ENCODE measurements around the gene GSN. TPM values are rescaled to one million over a fixed set of nuclear protein-coding genes. Genes with fewer than 3 reads are reported as not detected.
"Not testable (repeated sequence)": the region's sequence is repeated elsewhere in the genome, so short reads cannot be mapped to it uniquely, and the experiment has no call there.

The GSN gene
- total and polyA plus RNA-seq, 2 donors (not counting 1 experiment from before 2014, with no cell fraction given): 38.4 to 45.4 TPM

DNA sequence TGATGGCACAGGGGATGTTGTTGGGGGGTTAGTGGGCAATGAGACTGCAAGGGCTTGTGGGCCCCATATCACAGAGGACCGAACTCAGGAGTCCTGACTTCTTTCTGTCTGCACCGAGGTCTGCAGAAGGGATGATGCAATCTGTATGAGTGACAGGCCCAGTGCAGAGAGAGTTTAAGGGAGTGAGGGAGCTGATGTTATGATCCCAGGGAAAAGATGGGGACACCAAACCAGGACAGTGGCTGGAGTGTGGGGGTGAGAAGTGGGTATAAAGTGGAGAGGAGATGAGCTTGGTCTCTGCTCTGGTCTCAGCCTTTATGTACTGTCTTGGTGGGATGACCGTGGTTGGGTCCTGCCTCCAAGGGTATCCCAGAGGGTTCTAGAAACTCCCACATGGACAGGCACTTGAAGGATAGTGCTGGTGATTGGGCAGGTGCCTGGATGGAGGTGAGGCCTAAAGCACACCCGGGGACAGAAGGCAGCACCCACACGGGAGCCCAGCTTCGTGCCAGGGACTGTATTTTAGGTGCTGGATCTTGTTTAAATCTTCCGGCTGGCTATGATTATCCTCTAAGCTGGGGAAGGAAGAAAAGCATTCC lies 21.9 kb downstream of the GSN start:
- H2AFZ ChIP-seq (ENCODE audit: insufficient read depth, low read depth, low read length, poor library complexity, severe bottlenecking): no peak overlapping the region
- H3K27ac ChIP-seq (ENCODE audit: low read length in 2 of 2): no peak overlapping the region
- intact Hi-C loops (cut with micrococcal nuclease): no loop called here

DNA sequence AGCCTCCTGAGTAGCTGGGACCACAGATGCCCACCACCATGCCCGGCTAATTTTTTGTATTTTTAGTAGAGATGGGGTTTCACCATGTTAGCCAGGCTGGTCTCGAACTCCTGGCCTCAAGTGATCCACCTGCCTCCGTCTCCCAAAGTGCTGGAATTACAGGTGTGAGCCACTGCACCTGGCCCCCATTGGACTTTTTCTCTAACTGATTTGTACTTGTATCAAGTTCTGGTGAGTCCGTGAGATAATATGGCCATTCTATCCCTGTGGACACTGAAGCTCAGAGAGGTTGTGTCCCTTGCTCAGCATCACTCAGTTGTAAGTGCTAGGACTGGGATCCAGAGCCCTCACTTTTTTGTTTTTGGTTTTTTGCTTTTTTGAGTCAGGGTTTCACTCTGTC lies 23.6 kb downstream of the GSN start:
- H3K4me3 Mint-ChIP-seq; H3K9me3 ChIP-seq (ENCODE audit: control extremely low read depth in 1 of 3, control insufficient read depth in 2 of 3, insufficient read depth in 1 of 3, low read length in 2 of 3); H3K9me3 Mint-ChIP-seq (ENCODE audit: insufficient read depth); H3K27me3 ChIP-seq (replicated peaks in 1 of 4; ENCODE audit: control extremely low read depth in 1 of 4, control insufficient read depth in 3 of 4, insufficient read depth in 4 of 4, low read length in 3 of 4); H3K4me2 ChIP-seq (replicated peaks; ENCODE audit: low read depth, low read length, poor library complexity, severe bottlenecking); ATAC-seq (ENCODE audit: low read depth); H3K9ac ChIP-seq (ENCODE audit: low read length); H4K20me1 ChIP-seq (ENCODE audit: control insufficient read depth, insufficient read depth, low read length, poor library complexity, severe bottlenecking); H3K27me3 Mint-ChIP-seq; H3K27ac ChIP-seq (ENCODE audit: low read length in 2 of 2); H3K4me3 ChIP-seq (ENCODE audit: control extremely low read depth in 1 of 5, extremely low read depth in 1 of 5, insufficient read depth in 1 of 5, low read depth in 2 of 5, low read length in 4 of 5); intact Hi-C loops (cut with micrococcal nuclease); H2AFZ ChIP-seq (ENCODE audit: insufficient read depth, low read depth, low read length, poor library complexity, severe bottlenecking); DNase-seq; H3K79me2 ChIP-seq (ENCODE audit: control insufficient read depth, insufficient read depth, low read length); H3K27ac Mint-ChIP-seq; POLR2A ChIA-PET: not testable (repeated sequence)
- Histone ChIP-seq H3K4me1 (ENCODE audit: control insufficient read depth in 2 of 2, insufficient read depth in 2 of 2, low read length in 2 of 2) (peaks cover 0 to 18% of the 10 kb centered on the region in 2 donors), H3K36me3 (replicated peaks in 1 of 2; ENCODE audit: control extremely low read depth in 1 of 2, control insufficient read depth in 1 of 2, extremely low read depth in 1 of 2, insufficient read depth in 2 of 2, low read length in 1 of 2) (peaks cover 0 to 12% of the 10 kb centered on the region in 2 experiments)
- CTCF ChIA-PET: interaction anchor here (1.3 kb wide), 1 partner anchor 90 kb away, joined by 3 read pairs; the partner anchor contains the start of gene RAB14
- peaks cover 16% of the 10 kb centered on the region for H3K4me1 Mint-ChIP-seq
- WGBS (ENCODE audit: insufficient coverage): 96% methylated on average over 3 of the region's 4 CpGs

More for the DNA sequence above, 21.9 kb downstream of the GSN start:
- Histone ChIP-seq H4K20me1 (ENCODE audit: control insufficient read depth, insufficient read depth, low read length, poor library complexity, severe bottlenecking) (no peaks in the 10 kb centered on the region), H3K4me3 (ENCODE audit: control extremely low read depth in 1 of 5, extremely low read depth in 1 of 5, insufficient read depth in 1 of 5, low read depth in 2 of 5, low read length in 4 of 5) (no peak overlapping the region), H3K4me1 (ENCODE audit: control insufficient read depth in 2 of 2, insufficient read depth in 2 of 2, low read length in 2 of 2) (peaks cover 9 to 24% of the 10 kb centered on the region in 2 donors), H3K27me3 (replicated peaks in 1 of 4; ENCODE audit: control extremely low read depth in 1 of 4, control insufficient read depth in 3 of 4, insufficient read depth in 4 of 4, low read length in 3 of 4) (no peaks in the 10 kb centered on the region), H3K4me2 (replicated peaks; ENCODE audit: low read depth, low read length, poor library complexity, severe bottlenecking) (no peak overlapping the region), H3K9ac (ENCODE audit: low read length) (no peak overlapping the region), H3K36me3 (replicated peaks in 1 of 2; ENCODE audit: control extremely low read depth in 1 of 2, control insufficient read depth in 1 of 2, extremely low read depth in 1 of 2, insufficient read depth in 2 of 2, low read length in 1 of 2) (peaks cover 0 to 12% of the 10 kb centered on the region in 2 experiments), H3K9me3 (ENCODE audit: control extremely low read depth in 1 of 3, control insufficient read depth in 2 of 3, insufficient read depth in 1 of 3, low read length in 2 of 3) (peaks cover 0 to 3% (median 0%) of the 10 kb centered on the region in 3 donors), H3K79me2 (ENCODE audit: control insufficient read depth, insufficient read depth, low read length) (no peaks in the 10 kb centered on the region)
- POLR2A ChIA-PET: no interaction called here
- no peaks in the 10 kb centered on the region for H3K9me3 Mint-ChIP-seq (ENCODE audit: insufficient read depth)
- TF ChIP-seq EZH2 (IDR thresholded peaks at IDR 0.05; ENCODE audit: borderline replicate concordance, insufficient read depth, low read depth, low read length, poor library complexity, severe bottlenecking): no peak
- TF ChIP-seq, protein P1, sequence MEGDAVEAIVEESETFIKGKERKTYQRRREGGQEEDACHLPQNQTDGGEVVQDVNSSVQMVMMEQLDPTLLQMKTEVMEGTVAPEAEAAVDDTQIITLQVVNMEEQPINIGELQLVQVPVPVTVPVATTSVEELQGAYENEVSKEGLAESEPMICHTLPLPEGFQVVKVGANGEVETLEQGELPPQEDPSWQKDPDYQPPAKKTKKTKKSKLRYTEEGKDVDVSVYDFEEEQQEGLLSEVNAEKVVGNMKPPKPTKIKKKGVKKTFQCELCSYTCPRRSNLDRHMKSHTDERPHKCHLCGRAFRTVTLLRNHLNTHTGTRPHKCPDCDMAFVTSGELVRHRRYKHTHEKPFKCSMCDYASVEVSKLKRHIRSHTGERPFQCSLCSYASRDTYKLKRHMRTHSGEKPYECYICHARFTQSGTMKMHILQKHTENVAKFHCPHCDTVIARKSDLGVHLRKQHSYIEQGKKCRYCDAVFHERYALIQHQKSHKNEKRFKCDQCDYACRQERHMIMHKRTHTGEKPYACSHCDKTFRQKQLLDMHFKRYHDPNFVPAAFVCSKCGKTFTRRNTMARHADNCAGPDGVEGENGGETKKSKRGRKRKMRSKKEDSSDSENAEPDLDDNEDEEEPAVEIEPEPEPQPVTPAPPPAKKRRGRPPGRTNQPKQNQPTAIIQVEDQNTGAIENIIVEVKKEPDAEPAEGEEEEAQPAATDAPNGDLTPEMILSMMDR (IDR thresholded peaks at IDR 0.05): no peak
- no peak for ATAC-seq (ENCODE audit: low read depth)
- H3K4me1 Mint-ChIP-seq: peaks cover 26% of the 10 kb centered on the region
- no peak overlapping the region for H3K27ac Mint-ChIP-seq
- H3K4me3 Mint-ChIP-seq: no peak overlapping the region
- CTCF ChIA-PET: interaction anchor here (1.9 kb wide), 1 partner anchor 12 kb away, joined by 8 read pairs; no protein-coding TSS in a partner anchor
- 86% methylated on average over 6 of the region's 7 CpGs for WGBS (ENCODE audit: insufficient coverage)
- no peak for DNase-seq
- no peaks in the 10 kb centered on the region for H3K27me3 Mint-ChIP-seq
